ENCODE measurements around the gene KCNK18.

Gene KCNK18

DNA sequence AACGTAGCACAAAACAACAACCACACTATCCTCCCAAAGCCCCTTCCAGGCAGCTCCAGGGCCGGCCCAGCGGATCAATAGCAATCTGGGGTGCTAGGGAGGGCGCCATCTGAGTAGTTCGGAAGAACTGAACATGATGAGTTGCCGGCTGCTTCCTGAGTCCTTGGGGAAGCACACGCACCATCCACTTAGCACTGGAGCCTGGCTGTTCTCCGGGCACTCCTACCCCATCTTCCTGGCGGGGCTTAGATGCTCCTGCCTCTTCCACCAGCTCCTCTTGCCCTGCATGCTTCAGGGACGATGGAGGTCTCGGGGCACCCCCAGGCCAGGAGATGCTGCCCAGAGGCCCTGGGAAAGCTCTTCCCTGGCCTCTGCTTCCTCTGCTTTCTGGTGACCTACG is at the start of gene KCNK18:
Gene KCNK18 (plus strand): TSS at position 301 of the 400 bp plus-strand sequence. CDS start 0 bp downstream, at position 301.
- TF ChIP-seq, protein P1, sequence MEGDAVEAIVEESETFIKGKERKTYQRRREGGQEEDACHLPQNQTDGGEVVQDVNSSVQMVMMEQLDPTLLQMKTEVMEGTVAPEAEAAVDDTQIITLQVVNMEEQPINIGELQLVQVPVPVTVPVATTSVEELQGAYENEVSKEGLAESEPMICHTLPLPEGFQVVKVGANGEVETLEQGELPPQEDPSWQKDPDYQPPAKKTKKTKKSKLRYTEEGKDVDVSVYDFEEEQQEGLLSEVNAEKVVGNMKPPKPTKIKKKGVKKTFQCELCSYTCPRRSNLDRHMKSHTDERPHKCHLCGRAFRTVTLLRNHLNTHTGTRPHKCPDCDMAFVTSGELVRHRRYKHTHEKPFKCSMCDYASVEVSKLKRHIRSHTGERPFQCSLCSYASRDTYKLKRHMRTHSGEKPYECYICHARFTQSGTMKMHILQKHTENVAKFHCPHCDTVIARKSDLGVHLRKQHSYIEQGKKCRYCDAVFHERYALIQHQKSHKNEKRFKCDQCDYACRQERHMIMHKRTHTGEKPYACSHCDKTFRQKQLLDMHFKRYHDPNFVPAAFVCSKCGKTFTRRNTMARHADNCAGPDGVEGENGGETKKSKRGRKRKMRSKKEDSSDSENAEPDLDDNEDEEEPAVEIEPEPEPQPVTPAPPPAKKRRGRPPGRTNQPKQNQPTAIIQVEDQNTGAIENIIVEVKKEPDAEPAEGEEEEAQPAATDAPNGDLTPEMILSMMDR (IDR thresholded peaks at IDR 0.05; ENCODE audit: insufficient read depth, missing control alignments) = no peak
- FAIRE-seq (no peak), DNase-seq (ENCODE audit: insufficient read length, low spot score) (no peak)

DNA sequence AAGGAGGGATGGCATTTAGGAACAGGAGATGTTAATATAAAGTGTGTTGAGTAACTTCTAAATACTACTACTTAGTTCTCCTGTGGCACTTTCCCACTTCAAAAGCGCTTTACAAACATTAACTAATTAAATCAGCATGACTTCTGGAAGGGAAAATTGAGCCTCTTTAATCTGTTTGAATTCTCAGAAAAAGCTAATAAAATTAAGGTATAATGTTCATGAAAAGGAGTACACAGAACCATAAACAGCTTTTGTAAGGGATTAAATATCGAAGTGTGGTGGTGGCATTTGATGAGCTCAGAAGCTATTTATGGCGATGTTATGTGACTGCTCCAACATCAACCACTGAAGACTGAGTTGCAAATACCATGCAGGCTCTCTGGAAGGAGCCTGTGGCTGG is 49.0 kb upstream of the KCNK18 start:
- TF ChIP-seq, protein P1 (IDR thresholded peaks at IDR 0.05; ENCODE audit: insufficient read depth, missing control alignments) = no peak
- FAIRE-seq (no peak), DNase-seq (ENCODE audit: insufficient read length, low spot score) (no peak)

DNA sequence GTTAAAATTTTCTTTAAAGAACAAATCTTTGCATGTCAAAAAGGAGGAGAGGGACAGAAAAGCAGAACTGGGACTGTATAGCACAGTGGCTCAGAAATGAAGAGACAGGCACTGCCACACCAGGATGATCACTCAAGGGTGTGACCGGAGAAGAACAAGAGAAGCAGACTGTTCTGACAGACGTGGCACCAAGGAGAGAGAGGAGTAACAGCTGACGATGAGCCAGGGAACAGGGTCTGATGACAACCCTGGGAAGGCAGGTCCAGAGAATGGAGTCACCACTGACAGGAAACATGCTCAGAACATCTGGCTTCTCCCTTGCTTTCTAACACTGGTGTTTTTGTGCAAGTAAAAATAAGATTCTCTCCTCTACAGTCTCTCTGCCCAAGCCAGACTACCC is 44.6 kb upstream of the KCNK18 start:
- FAIRE-seq (no peak), DNase-seq (ENCODE audit: insufficient read length, low spot score) (no peak)
- TF ChIP-seq, protein P1 (IDR thresholded peaks at IDR 0.05; ENCODE audit: insufficient read depth, missing control alignments) = no peak

DNA sequence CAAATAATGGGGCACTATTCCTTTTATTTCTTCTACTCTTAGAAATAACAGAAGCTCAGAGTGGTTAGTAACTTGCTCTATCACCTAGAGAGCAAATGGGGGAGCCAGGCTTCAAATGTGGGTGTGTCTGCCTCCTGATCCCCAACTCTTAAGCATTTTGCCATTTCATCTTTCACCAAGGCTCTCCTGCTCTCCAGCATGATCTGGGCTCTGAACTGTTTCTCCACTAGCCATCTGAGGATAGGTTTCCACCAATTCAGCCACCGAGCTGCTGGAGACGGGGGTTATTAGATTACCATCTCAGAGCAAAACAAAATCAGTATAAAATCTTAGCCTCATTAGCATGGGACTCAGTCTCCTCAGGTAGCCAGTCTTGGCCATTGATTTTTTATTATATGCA is 39.0 kb upstream of the KCNK18 start:
- DNase-seq (ENCODE audit: insufficient read length, low spot score) = no peak
- TF ChIP-seq, protein P1 (IDR thresholded peaks at IDR 0.05; ENCODE audit: insufficient read depth, missing control alignments) = no peak
- FAIRE-seq = no peak

DNA sequence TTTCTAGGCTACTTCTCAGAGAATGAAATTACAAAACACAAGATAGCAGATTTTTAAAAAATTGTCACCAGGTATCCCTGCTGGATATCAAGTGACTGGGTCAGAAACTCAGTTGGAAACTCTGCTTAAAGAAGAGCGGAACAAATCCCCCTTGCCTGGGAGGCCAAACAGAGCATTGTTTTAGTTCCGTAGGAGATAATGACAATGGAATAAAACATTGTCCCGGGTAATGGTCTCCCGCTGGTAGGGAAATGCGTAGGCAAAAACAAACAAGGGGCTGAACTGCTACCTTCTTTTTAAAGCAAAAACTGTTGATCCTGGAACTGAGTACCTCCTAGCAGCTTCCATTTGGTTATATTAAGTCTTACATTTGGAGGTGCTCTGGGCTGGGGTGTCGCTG is 37.9 kb upstream of the KCNK18 start:
- FAIRE-seq = no peak
- TF ChIP-seq, protein P1 (IDR thresholded peaks at IDR 0.05; ENCODE audit: insufficient read depth, missing control alignments) = no peak
- no peak for DNase-seq (ENCODE audit: insufficient read length, low spot score)

DNA sequence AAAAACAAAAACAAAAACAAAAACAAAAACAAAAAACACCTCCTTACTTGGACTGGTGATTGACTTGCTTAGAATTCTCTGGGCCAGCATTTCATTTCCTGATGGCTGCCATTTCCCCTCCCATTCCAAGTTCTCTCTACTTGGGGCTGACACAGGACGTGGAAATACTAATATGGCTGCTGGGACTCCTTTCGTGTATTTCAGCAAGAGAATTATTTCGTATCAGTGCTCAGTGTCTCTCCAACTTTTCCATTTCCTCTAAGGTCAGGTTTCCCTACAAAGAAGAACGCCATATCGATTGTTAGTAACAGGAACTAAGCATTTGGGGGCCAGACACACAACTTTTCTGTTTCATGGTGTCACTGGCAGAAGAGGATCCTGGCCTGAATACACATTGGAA is 36.7 kb upstream of the KCNK18 start:
- TF ChIP-seq, protein P1 (IDR thresholded peaks at IDR 0.05; ENCODE audit: insufficient read depth, missing control alignments) = no peak

DNA sequence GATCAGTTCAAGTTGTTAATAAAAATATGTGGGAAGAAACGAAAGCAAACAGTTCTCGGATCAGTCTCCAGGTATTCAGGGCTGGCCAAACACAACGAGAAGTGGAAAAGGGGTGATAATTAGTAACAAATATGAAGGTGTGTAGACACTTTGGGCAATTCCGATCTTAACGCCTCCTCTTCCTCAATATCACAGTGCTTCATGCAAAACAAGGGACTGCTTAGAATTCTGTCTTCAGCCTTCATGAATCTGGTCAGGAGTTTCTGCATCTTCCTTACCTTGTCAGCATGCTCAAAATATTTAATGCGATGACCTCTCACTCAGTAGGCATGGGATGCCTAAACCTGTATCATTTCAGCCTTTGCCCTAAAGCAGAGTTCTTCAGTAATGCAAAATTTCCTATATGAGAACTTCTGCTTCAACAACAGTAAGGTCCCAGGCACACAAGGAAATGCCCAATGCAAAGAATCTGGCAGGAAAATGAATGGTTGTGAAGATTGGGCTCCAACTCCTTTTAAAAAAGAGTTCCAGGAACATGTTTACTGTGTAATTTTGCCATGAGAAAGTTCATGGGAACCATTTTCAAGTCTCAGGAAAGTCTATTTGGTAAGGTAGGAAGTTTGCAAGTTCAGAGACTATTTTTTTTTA is 35.8 kb upstream of the KCNK18 start:
- no peak for DNase-seq (ENCODE audit: insufficient read length, low spot score)
- TF ChIP-seq, protein P1 (IDR thresholded peaks at IDR 0.05; ENCODE audit: insufficient read depth, missing control alignments) = no peak
- FAIRE-seq = no peak

More for the DNA sequence above, 36.7 kb upstream of the KCNK18 start:
- DNase-seq (ENCODE audit: insufficient read length, low spot score) (no peak), FAIRE-seq (no peak)
